Fibroblast of the aortic adventitia (primary cell): Measurements from ENCODE around the gene ARMC2. TPM values are rescaled to one million over a fixed set of nuclear protein-coding genes. Genes with fewer than 3 reads are reported as not detected.
A peak's percentile ranks its signal among the peaks of the same experiment; 100 is the strongest.

ENCODE experiments used
- DNase-seq: peaks from one replicate; pipeline ENCODE4 v3.0.0-alpha.2; 2010; ENCODE audit warnings: low read depth
- H3K4me3 ChIP-seq: 2 replicates; pipeline ENCODE4 v1.5.1; 2011; ENCODE audit warnings: low read depth, mild to moderate bottlenecking, control low read depth, low read length, moderate library complexity
- total RNA-seq: library from RNA; depleted of rRNA; stranded (reverse); fragments of >200 nt; gene quantifications from 2 replicates; pipeline ENCODE4 v1.2.3, GENCODE V29; 2012; ENCODE audit warnings: low replicate concordance
- TF ChIP-seq, protein P1 (sequence below): IDR thresholded peaks from 2 replicates; pipeline ENCODE4 v1.5.1; 2011; ENCODE audit warnings: mild to moderate bottlenecking, low read length, control low read depth, inconsistent platforms; ENCODE audit not compliant: insufficient read depth

The ARMC2 gene
- total RNA-seq, 1 donor: 2.5 TPM

DNA sequence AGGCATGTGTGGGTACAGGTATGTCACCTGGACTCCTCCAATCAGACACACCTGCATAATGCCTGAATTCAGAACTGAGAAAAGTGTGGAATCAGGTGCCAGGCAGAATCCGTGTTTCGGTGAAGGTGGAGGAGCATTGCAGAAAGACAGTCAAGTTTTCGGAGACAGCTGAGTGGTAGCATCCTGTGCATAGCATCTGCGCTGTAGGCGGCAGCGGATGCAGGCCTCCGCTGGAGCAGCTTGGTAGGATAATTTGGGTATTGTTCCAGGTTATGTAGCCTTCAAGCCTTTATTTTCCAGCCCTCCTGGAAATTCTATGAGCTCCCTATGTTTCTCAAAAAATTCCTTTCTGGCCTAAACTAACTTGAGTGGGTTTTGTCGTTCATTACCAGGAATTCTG is 15.5 kb upstream of the ARMC2 start:
- no peak for DNase-seq
- H3K4me3 ChIP-seq: no peak overlapping the region
- TF ChIP-seq, protein P1, sequence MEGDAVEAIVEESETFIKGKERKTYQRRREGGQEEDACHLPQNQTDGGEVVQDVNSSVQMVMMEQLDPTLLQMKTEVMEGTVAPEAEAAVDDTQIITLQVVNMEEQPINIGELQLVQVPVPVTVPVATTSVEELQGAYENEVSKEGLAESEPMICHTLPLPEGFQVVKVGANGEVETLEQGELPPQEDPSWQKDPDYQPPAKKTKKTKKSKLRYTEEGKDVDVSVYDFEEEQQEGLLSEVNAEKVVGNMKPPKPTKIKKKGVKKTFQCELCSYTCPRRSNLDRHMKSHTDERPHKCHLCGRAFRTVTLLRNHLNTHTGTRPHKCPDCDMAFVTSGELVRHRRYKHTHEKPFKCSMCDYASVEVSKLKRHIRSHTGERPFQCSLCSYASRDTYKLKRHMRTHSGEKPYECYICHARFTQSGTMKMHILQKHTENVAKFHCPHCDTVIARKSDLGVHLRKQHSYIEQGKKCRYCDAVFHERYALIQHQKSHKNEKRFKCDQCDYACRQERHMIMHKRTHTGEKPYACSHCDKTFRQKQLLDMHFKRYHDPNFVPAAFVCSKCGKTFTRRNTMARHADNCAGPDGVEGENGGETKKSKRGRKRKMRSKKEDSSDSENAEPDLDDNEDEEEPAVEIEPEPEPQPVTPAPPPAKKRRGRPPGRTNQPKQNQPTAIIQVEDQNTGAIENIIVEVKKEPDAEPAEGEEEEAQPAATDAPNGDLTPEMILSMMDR: no peak

DNA sequence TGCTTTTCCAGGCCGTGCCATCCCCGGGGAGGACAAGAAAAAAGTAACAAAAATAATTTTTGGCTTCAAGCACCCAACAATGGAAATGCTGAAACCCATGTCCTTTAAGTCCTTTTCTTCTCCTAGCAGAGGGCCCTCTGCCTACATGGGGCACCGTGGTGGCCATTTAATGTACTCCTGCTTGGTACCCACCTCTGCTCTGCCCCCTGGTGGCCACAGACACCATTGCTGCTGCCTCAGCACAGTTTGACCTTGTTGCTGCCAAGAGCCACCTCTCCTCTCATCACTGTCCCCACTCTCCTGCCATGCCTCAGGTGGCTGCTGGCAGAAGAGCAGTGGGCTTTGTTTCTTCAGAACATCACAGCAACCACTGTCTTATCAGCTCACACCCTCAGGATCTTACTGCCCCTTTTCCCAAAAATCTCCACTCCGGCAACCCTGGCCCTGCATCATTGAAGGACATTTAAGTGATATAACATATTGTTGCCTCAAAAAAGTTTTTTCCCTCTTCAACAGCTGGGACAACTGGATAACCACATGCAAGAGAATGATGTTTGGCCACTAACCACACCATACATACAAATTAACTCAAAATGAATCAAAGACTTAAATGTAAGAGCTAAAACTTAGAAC is 12.9 kb upstream of the ARMC2 start:
- DNase-seq: peak; percentile 84
- TF ChIP-seq, protein P1: peak; percentile 92

DNA sequence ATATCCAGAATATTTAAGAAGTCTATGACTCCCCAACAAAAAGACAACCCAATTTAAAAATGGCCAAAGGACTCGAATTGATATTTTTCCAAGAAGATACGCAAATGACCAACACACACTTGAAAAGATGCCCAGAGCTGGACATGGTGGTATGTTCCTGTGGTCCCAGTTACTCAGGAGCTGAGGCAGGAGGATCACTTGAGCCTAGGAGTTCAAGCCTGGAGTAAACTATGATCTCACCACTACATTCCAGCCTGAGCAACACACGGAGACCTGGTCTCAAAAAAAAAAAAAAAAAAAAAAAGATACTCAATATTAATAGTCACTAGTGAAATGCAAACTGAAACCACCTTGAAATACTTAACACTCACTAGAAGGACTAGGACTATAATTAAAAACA is 12.2 kb upstream of the ARMC2 start:
- no peak for DNase-seq
- TF ChIP-seq, protein P1: no peak
- H3K4me3 ChIP-seq: no peak overlapping the region

More for the DNA sequence above, 12.9 kb upstream of the ARMC2 start:
- H3K4me3 ChIP-seq: no peak overlapping the region

DNA sequence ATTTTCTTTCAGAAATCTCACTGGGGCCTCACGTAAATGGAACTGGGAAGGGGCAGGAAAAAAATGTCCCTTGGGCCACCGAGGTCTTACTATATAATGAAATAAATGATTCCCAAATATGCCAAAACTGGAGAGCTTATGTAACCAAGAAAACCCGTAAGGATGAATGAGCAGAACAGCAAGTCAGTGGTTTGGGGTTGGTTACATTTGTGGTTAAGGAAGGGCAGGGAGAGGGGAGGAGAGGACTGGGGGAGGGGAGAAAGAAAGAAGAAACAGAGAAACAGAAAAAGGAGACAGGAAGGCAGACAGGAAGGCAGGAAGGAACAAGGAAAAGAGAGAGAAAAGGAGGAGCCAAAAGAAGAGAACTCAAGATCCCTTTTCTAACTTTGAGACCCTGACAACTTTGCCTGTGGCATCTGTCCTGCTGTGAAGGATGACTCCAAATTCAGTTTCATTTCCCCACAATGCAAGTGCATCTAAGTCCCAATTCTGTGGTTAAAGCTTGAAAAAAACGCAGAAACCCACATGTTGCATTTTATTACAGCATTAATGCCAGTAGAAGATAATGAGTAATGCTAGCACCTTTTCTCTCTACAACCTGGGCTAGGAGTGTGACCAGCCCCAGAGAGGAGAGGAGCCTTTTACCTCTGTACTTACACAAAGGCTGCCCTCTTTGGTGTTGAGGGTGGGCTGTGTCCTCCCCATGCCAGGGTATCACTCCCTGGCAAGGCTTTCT is 10.8 kb upstream of the ARMC2 start:
- DNase-seq: no peak
- no peak overlapping the region for H3K4me3 ChIP-seq
- TF ChIP-seq, protein P1: no peak

DNA sequence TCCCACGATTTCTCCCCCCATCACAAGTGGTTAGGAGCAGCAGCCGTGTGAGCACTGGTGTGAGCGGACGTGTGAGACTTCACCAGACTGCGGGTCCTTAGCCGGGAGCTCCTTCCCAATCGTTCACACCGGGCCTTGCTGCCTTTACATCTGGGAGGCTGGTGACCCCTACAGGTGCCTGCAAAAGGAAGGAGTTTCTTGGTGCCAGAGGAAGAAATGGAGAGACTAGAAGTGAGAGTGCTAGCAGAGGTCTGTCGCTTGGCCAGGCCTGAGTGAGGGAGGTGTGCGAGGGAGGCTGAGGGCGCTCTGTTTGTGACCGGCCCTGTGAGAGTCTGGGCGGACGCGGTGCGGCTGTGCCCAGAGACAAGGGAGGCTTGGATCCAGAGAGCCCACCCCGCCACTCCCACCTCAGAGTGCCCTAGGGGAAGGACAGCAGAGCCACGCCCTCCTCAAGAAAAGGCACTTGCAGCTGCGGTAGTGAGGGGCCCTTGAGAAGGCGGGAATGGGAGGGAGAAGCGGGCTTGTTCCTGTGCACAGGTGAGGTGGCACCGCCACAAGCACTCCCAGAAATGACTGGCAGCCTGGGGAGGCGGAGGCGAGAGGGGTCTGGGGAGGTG is 10.0 kb upstream of the ARMC2 start:
- no peak overlapping the region for H3K4me3 ChIP-seq
- DNase-seq: peak; percentile 29
- TF ChIP-seq, protein P1: peak; percentile 33

DNA sequence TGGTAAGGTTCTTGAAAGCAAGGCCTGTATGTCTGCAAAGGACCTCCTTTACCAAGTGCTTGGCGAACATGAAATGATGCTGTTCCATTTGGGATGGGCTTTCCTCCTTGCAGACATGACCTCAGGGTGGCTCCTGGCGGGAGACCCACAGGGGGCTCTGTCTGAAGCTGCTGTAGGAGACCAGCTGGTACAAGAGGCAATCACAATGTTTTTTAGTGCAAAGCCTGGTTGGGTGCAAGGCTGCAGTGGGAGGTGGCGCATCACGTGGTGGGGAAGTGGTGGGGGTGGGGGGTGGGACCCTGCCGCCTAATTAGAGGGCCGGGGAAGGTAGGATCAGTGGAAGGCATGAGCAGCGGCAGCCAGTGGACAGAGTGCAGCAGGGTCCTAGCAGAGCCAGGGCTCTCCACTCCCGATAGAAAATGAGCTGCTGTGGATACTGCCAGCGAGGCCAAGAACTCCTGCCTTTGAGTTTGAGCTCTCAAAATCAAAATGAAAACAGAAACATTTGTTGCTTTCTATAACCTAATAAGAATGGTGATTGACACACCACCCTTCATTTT is 9.1 kb upstream of the ARMC2 start:
- DNase-seq: no peak
- no peak overlapping the region for H3K4me3 ChIP-seq
- TF ChIP-seq, protein P1: no peak
